Tibial artery (tissue), 4 donors: ENCODE results near the gene NMS.

ENCODE experiments used
- DNase-seq, 2 donors: peaks; one replicate each; pipeline ENCODE4 v3.0.0-alpha.2; 2019
- H3K27ac ChIP-seq, 2 donors: fragments of 200-600 bp; sonication (generic) in 1 of 2; 1 replicate in 1 of 2; 2 replicates in 1 of 2; pipeline ENCODE4 v1.5.1; 2018 to 2019; ENCODE audit warnings: mild to moderate bottlenecking in 1 of 2
- H3K27me3 ChIP-seq, 2 donors: fragments of 200-600 bp; sonication (generic) in 1 of 2; one replicate each; pipeline versions ENCODE4 v1.5.1 to v1.6.0; 2016 to 2019
- H3K36me3 ChIP-seq, 3 donors: fragments of 200-600 bp; sonication (generic) in 2 of 3; one replicate each; pipeline ENCODE4 v1.5.1; 2016 to 2019; ENCODE audit warnings: mild to moderate bottlenecking in 2 of 3
- H3K4me1 ChIP-seq, 4 donors: fragments of 200-600 bp; sonication (generic) in 2 of 4; 1 replicate in 3 of 4; 2 replicates in 1 of 4; pipeline ENCODE4 v1.5.1; 2016 to 2019
- H3K4me3 ChIP-seq, 2 donors: fragments of 200-600 bp; sonication (generic) in 1 of 2; 1 replicate in 1 of 2; 2 replicates in 1 of 2; pipeline ENCODE4 v1.5.1; 2018 to 2019; ENCODE audit warnings: mild to moderate bottlenecking in 2 of 2
- H3K9me3 ChIP-seq, 3 donors: fragments of 200-600 bp; sonication (generic) in 1 of 3; one replicate each; pipeline ENCODE4 v1.5.1; 2016 to 2019
- CTCF ChIP-seq, 2 experiments: fragments of 200-600 bp in 1 of 2; fragments of 450-650 bp in 1 of 2; IDR thresholded peaks; one replicate each; pipeline ENCODE4 v1.5.1; 2017 to 2019; ENCODE audit warnings: antibody characterized with exemption in 2 of 2, mild to moderate bottlenecking in 1 of 2, moderate library complexity in 1 of 2
- intact Hi-C: fragments of 100-400 bp; cut with DNase I; formaldehyde crosslinking; loops from one replicate; pipeline ENCODE4 v1.15.0; 2023; ENCODE audit warnings: low total_unique reads

The NMS gene

GRCh38 chr2:100526868-100527267, 56.6 kb downstream of the NMS start:
- Histone ChIP-seq H3K27ac (no peak overlapping the region), H3K4me1 (no peaks in the 10 kb centered on the region), H3K27me3 (peaks cover 0 to 6% of the 10 kb centered on the region in 2 donors), H3K9me3 (no peaks in the 10 kb centered on the region), H3K4me3 (no peak overlapping the region), H3K36me3 (no peaks in the 10 kb centered on the region)
- intact Hi-C loops = no loop called here
- TF ChIP-seq CTCF (IDR thresholded peaks at IDR 0.05) = no peak
- DNase-seq = no peak

GRCh38 chr2:100527440-100528015, 57.2 kb downstream of the NMS start:
- Histone ChIP-seq H3K4me3 (no peak overlapping the region), H3K27ac (no peak overlapping the region), H3K4me1 (no peaks in the 10 kb centered on the region), H3K27me3 (peaks cover 0 to 6% of the 10 kb centered on the region in 2 donors), H3K36me3 (no peaks in the 10 kb centered on the region), H3K9me3 (no peaks in the 10 kb centered on the region)
- no peak for TF ChIP-seq CTCF (IDR thresholded peaks at IDR 0.05)
- DNase-seq = no peak
- intact Hi-C loops = no loop called here

- Histone ChIP-seq H3K4me1 (no peaks in the 10 kb centered on the region), H3K27ac (no peak overlapping the region), H3K27me3 (peaks cover 0 to 10% of the 10 kb centered on the region in 2 donors), H3K9me3 (no peaks in the 10 kb centered on the region), H3K4me3 (no peak overlapping the region), H3K36me3 (no peaks in the 10 kb centered on the region)
- DNase-seq = no peak
- intact Hi-C loops = no loop called here
- no peak for TF ChIP-seq CTCF (IDR thresholded peaks at IDR 0.05)
These were observed 58.9 kb downstream of the NMS start for GRCh38 chr2:100529176-100529575.

DNA sequence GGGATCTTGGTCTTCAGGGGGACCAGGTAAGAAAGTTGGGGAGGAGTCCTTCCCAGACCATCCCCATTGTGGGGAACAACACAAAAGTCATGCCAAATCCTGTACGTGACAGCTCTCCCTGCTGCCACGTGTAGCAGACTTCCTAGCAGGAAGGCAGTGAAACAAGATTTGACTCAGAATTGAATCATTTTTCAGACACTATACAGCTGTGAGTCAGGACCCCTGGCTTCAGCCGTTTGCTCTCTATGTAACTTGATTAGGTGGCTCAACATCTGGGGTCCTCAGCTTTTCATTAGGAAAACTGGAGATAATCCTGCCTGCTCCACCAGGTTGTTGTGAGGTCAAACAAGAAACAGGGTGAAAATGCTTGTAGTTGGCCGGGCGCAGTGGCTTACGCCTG, 59.6 kb downstream of the NMS start:
- no peak overlapping the region for H3K4me3 ChIP-seq
- no peak for TF ChIP-seq CTCF (IDR thresholded peaks at IDR 0.05)
- intact Hi-C loops = no loop called here

More for the DNA sequence above, 59.6 kb downstream of the NMS start:
- Histone ChIP-seq H3K27ac (no peak overlapping the region), H3K9me3 (no peaks in the 10 kb centered on the region), H3K4me1 (no peaks in the 10 kb centered on the region), H3K36me3 (no peaks in the 10 kb centered on the region), H3K27me3 (peaks cover 0 to 10% of the 10 kb centered on the region in 2 donors)
- no peak for DNase-seq
